Progenitor cell of endocrine pancreas (in vitro differentiated cells): ENCODE results near the gene ZFP28. TPM values are rescaled to one million over a fixed set of nuclear protein-coding genes. Genes with fewer than 3 reads are reported as not detected.

Experiments
- DNase-seq: peaks from one replicate; pipeline ENCODE4 v3.0.0; 2021; ENCODE audit warnings: low spot score; ENCODE audit not compliant: unreplicated experiment
- H3K27ac Mint-ChIP-seq: 2 replicates; pipeline ENCODE4 v1.8.0; 2021; ENCODE audit warnings: mild to moderate bottlenecking, moderate library complexity, mixed read lengths
- H3K27me3 Mint-ChIP-seq: 2 replicates; pipeline ENCODE4 v1.8.0; 2021; ENCODE audit warnings: mixed read lengths
- H3K36me3 Mint-ChIP-seq: 2 replicates; pipeline ENCODE4 v1.8.0; 2022; ENCODE audit warnings: mixed read lengths; ENCODE audit not compliant: insufficient read depth
- H3K4me1 Mint-ChIP-seq: 2 replicates; pipeline ENCODE4 v1.8.0; 2021; ENCODE audit warnings: low read depth, mixed read lengths
- H3K4me3 Mint-ChIP-seq: 2 replicates; pipeline ENCODE4 v1.8.0; 2021; ENCODE audit warnings: low read depth, mild to moderate bottlenecking, moderate library complexity, mixed read lengths
- H3K9me3 Mint-ChIP-seq: 2 replicates; pipeline ENCODE4 v1.8.0; 2021; ENCODE audit warnings: low read depth, mixed read lengths
- total RNA-seq: library from RNA; stranded (reverse); gene quantifications from 2 replicates; pipeline ENCODE4 v1.2.1, GENCODE V29; 2021
- TF ChIP-seq, protein P1 (sequence below): fragments of 200-600 bp; sonication (generic); IDR thresholded peaks from one replicate; pipeline ENCODE4 v1.5.0; 2021; ENCODE audit warnings: antibody characterized with exemption, mild to moderate bottlenecking; ENCODE audit not compliant: unreplicated experiment

ZFP28 gene
- total RNA-seq, 1 donor from 2014 or later: 12.9 TPM

DNA sequence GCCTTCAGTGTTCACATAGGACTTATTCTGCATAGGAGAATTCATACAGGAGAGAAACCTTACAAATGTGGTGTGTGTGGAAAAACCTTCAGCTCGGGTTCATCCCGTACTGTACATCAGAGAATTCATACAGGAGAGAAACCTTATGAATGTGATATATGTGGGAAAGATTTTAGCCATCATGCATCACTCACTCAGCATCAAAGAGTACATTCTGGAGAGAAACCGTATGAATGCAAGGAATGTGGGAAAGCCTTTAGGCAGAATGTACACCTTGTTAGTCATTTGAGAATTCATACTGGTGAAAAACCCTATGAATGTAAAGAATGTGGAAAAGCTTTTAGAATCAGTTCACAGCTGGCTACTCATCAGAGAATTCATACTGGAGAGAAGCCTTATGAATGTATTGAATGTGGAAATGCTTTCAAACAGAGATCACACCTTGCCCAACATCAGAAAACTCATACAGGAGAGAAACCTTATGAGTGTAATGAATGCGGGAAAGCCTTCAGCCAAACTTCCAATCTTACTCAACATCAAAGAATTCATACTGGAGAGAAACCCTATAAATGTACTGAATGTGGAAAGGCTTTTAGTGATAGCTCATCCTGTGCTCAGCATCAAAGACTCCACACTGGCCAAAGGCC lies 13.4 kb upstream of the ZFP28 start:
- H3K27ac Mint-ChIP-seq: no peak overlapping the region
- no peaks in the 10 kb centered on the region for H3K27me3 Mint-ChIP-seq
- no peak overlapping the region for H3K4me3 Mint-ChIP-seq
- peaks cover 63% of the 10 kb centered on the region for H3K9me3 Mint-ChIP-seq
- TF ChIP-seq, protein P1, sequence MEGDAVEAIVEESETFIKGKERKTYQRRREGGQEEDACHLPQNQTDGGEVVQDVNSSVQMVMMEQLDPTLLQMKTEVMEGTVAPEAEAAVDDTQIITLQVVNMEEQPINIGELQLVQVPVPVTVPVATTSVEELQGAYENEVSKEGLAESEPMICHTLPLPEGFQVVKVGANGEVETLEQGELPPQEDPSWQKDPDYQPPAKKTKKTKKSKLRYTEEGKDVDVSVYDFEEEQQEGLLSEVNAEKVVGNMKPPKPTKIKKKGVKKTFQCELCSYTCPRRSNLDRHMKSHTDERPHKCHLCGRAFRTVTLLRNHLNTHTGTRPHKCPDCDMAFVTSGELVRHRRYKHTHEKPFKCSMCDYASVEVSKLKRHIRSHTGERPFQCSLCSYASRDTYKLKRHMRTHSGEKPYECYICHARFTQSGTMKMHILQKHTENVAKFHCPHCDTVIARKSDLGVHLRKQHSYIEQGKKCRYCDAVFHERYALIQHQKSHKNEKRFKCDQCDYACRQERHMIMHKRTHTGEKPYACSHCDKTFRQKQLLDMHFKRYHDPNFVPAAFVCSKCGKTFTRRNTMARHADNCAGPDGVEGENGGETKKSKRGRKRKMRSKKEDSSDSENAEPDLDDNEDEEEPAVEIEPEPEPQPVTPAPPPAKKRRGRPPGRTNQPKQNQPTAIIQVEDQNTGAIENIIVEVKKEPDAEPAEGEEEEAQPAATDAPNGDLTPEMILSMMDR: no peak
- H3K4me1 Mint-ChIP-seq: no peaks in the 10 kb centered on the region
- DNase-seq: no peak
- H3K36me3 Mint-ChIP-seq: peaks cover 9% of the 10 kb centered on the region

DNA sequence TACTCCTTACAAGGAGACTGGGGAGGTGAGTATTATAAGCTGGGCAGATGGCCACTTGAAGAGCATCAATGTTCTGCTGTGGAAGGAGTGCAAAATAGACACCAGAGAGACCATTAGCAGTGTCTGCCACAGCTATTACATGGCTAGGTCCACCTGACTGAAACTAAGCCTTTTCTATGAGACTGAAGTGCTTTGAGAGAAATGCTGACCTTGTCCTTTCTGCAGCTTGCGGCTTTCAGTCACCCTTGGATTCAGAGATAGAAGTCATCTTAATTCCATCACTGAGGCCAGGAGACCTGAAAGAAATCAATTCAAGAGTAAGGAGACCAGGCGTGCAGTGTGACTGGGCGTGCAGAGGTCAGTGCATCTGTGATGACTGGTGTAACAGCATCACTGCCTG lies 1.3 kb upstream of the ZFP28 start:
- TF ChIP-seq, protein P1: no peak
- peaks cover 4% of the 10 kb centered on the region for H3K4me1 Mint-ChIP-seq
- H3K4me3 Mint-ChIP-seq: peak overlapping the region; percentile 91
- H3K9me3 Mint-ChIP-seq: peaks cover 37% of the 10 kb centered on the region
- H3K27me3 Mint-ChIP-seq: no peaks in the 10 kb centered on the region
- H3K27ac Mint-ChIP-seq: no peak overlapping the region
- no peak for DNase-seq
- H3K36me3 Mint-ChIP-seq: peaks cover 30% of the 10 kb centered on the region

DNA sequence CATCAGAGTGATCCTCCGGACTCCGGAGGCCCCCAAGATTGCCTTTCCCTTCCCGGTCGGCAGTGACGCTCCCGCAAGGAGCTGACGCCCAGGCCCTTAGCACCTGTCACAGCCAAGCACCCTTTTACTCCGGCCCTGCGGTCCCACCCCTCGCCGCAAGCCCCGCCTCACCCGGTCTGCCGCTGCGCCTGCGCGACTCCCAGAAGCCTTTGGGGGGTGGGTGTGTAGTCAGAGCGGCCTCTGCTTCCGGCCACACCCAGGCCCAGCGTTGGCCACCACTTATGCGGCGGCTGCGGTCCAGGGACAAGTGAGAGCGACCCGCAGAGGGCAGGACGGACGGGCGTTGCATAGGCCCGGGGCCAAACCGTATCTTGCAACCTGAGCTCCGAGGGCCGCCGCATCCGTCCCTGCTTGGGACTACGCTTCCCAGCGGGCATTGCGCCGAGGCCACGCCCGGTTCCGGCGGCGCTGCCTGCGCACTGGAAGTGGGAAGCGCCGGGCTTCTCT lies 441 bp upstream of the ZFP28 start:
- peak overlapping the region; percentile 91 for H3K4me3 Mint-ChIP-seq

DNA sequence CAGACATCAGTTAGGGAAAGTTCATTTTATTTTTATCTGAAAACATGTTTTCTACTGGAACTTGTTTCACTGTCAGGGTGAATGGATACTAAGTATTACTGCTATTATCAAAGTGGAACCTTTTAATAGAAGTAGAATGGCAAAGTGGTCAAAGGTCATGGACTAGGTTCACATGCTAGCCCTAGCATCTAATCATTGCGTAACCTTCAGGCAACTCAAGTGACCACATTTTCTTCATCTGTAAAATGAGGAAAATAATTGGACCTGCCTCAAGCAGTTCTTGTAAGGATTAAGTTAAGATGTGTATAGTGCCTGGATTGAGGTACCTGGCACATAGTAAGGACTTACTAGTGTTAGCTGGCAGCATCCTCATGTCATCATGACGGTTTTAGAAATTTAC lies 5.0 kb downstream of the ZFP28 start:
- H3K4me3 Mint-ChIP-seq: no peak overlapping the region
- no peak for DNase-seq
- TF ChIP-seq, protein P1: no peak
- peaks cover 76% of the 10 kb centered on the region for H3K36me3 Mint-ChIP-seq
- H3K9me3 Mint-ChIP-seq: peaks cover 43% of the 10 kb centered on the region
- no peak overlapping the region for H3K27ac Mint-ChIP-seq
- no peaks in the 10 kb centered on the region for H3K27me3 Mint-ChIP-seq
- peaks cover 4% of the 10 kb centered on the region for H3K4me1 Mint-ChIP-seq

More for the DNA sequence above, 441 bp upstream of the ZFP28 start:
- peak; percentile 75 for DNase-seq
- H3K27me3 Mint-ChIP-seq: no peaks in the 10 kb centered on the region
- H3K4me1 Mint-ChIP-seq: peaks cover 4% of the 10 kb centered on the region
- TF ChIP-seq, protein P1: no peak
- H3K27ac Mint-ChIP-seq: peak overlapping the region; percentile 95
- H3K9me3 Mint-ChIP-seq: peaks cover 32% of the 10 kb centered on the region
- peaks cover 34% of the 10 kb centered on the region for H3K36me3 Mint-ChIP-seq

DNA sequence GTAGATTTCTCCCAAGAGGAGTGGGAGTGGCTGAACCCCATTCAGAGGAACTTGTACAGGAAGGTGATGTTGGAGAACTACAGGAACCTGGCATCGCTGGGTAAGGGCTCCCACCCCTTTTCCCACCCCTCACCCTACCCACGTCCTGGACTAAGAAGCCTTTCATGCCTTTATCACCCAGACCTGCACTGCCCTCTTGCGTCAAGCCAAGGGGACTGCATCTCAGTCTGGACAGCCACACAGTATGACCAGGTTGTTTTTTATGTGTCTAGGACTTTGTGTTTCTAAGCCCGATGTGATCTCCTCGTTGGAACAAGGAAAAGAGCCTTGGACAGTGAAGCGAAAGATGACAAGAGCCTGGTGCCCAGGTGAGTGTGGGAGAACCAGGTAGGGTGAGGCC lies 8.8 kb downstream of the ZFP28 start:
- TF ChIP-seq, protein P1: no peak
- peaks cover 76% of the 10 kb centered on the region for H3K36me3 Mint-ChIP-seq
- H3K27ac Mint-ChIP-seq: no peak overlapping the region
- DNase-seq: no peak
- H3K9me3 Mint-ChIP-seq: peaks cover 48% of the 10 kb centered on the region
- H3K4me1 Mint-ChIP-seq: no peaks in the 10 kb centered on the region
- no peak overlapping the region for H3K4me3 Mint-ChIP-seq
- H3K27me3 Mint-ChIP-seq: no peaks in the 10 kb centered on the region
